CD14-positive monocyte (primary cell): ENCODE measurements around the gene RYK. TPM values are rescaled to one million over a fixed set of nuclear protein-coding genes. Genes with fewer than 3 reads are reported as not detected.
A peak's percentile ranks its signal among the peaks of the same experiment; 100 is the strongest.

ENCODE experiments used
- DNase-seq, 3 donors: peaks; one replicate each; pipeline ENCODE4 v3.0.0-alpha.2; 2011 to 2022
- H2AFZ ChIP-seq: 2 replicates; pipeline ENCODE4 v1.6.0; 2012; ENCODE audit warnings: mild to moderate bottlenecking, low read depth, low read length, inconsistent platforms; ENCODE audit not compliant: insufficient read depth, poor library complexity, severe bottlenecking
- H3K27ac ChIP-seq, 2 donors: 1 replicate in 1 of 2; 2 replicates in 1 of 2; pipeline ENCODE4 v1.5.1; 2012 to 2013; ENCODE audit warnings: low read length in 2 of 2, control low read depth in 1 of 2, inconsistent platforms in 1 of 2, low read depth in 1 of 2, mild to moderate bottlenecking in 1 of 2
- H3K27me3 ChIP-seq, 2 donors: one replicate each; pipeline versions ENCODE4 v1.6.0 to v1.6.1; 2011 to 2013; ENCODE audit warnings: low read length in 2 of 2; ENCODE audit not compliant: control insufficient read depth in 2 of 2, insufficient read depth in 2 of 2
- H3K36me3 ChIP-seq, 2 donors: replicated peaks in 1 of 2; 1 replicate in 1 of 2; 2 replicates in 1 of 2; pipeline versions ENCODE4 v1.5.1 to v1.6.1; 2012 to 2013; ENCODE audit warnings: low read length in 2 of 2, control low read depth in 1 of 2, inconsistent platforms in 1 of 2, mild to moderate bottlenecking in 1 of 2; ENCODE audit not compliant: insufficient read depth in 2 of 2, control insufficient read depth in 1 of 2
- H3K4me1 ChIP-seq, 2 donors: 1 replicate in 1 of 2; 2 replicates in 1 of 2; pipeline versions ENCODE4 v1.5.1 to v1.6.1; 2012 to 2013; ENCODE audit warnings: low read length in 2 of 2, control low read depth in 1 of 2, inconsistent platforms in 1 of 2, mild to moderate bottlenecking in 1 of 2, moderate library complexity in 1 of 2; ENCODE audit not compliant: insufficient read depth in 2 of 2, control insufficient read depth in 1 of 2
- H3K4me2 ChIP-seq: replicated peaks from 2 replicates; pipeline ENCODE3; 2012; ENCODE audit warnings: low read length, moderate library complexity, mild to moderate bottlenecking; ENCODE audit not compliant: poor library complexity, severe bottlenecking; ENCODE audit errors: extremely low read depth
- H3K4me3 ChIP-seq, 3 experiments: fragments of 200-600 bp in 1 of 3; sonication (generic) in 1 of 3; replicated peaks in 1 of 3; 1 replicate in 2 of 3; 2 replicates in 1 of 3; pipeline ENCODE4 v1.5.1; 2011 to 2013; ENCODE audit warnings: low read length in 3 of 3, mild to moderate bottlenecking in 3 of 3, control low read depth in 2 of 3, low read depth in 2 of 3, inconsistent platforms in 1 of 3, moderate library complexity in 1 of 3
- H3K79me2 ChIP-seq: 2 replicates; pipeline ENCODE4 v1.6.0; 2012; ENCODE audit warnings: mild to moderate bottlenecking, control low read depth, inconsistent platforms, low read length, moderate library complexity; ENCODE audit not compliant: insufficient read depth
- H3K9ac ChIP-seq: 2 replicates; pipeline ENCODE4 v1.6.0; 2017; ENCODE audit warnings: low read length, mild to moderate bottlenecking; ENCODE audit not compliant: insufficient read depth, poor library complexity, severe bottlenecking
- H3K9me3 ChIP-seq, 2 donors: replicated peaks in 1 of 2; 1 replicate in 1 of 2; 2 replicates in 1 of 2; pipeline versions ENCODE4 v1.5.1 to v1.6.1; 2012 to 2013; ENCODE audit warnings: low read length in 2 of 2, control low read depth in 1 of 2; ENCODE audit not compliant: control insufficient read depth in 1 of 2, insufficient read depth in 1 of 2
- H4K20me1 ChIP-seq: 2 replicates; pipeline ENCODE4 v1.6.0; 2012; ENCODE audit warnings: mild to moderate bottlenecking, low read length, control low read depth, moderate library complexity; ENCODE audit not compliant: insufficient read depth
- H3K27ac Mint-ChIP-seq, 7 donors: one replicate each; pipeline ENCODE4 v1.8.0; 2020; ENCODE audit warnings: mild to moderate bottlenecking in 7 of 7, mixed read lengths in 7 of 7, moderate library complexity in 6 of 7, inconsistent platforms in 2 of 7
- H3K27me3 Mint-ChIP-seq, 3 donors: one replicate each; pipeline ENCODE4 v1.8.0; 2021 to 2022; ENCODE audit warnings: low read depth in 3 of 3, mild to moderate bottlenecking in 3 of 3, mixed read lengths in 3 of 3, moderate library complexity in 3 of 3, inconsistent platforms in 1 of 3
- H3K36me3 Mint-ChIP-seq, 2 donors: one replicate each; pipeline ENCODE4 v1.8.0; 2020; ENCODE audit warnings: mixed read lengths in 2 of 2, inconsistent platforms in 1 of 2, mild to moderate bottlenecking in 1 of 2
- H3K4me1 Mint-ChIP-seq: one replicate; pipeline ENCODE4 v1.8.0; 2020; ENCODE audit warnings: mild to moderate bottlenecking, mixed read lengths
- H3K4me3 Mint-ChIP-seq, 2 donors: one replicate each; pipeline ENCODE4 v1.8.0; 2020; ENCODE audit warnings: mild to moderate bottlenecking in 2 of 2, mixed read lengths in 2 of 2, moderate library complexity in 1 of 2
- H3K9me3 Mint-ChIP-seq, 7 donors: one replicate each; pipeline ENCODE4 v1.8.0; 2020 to 2022; ENCODE audit warnings: mixed read lengths in 7 of 7, mild to moderate bottlenecking in 6 of 7, moderate library complexity in 6 of 7, inconsistent platforms in 2 of 7
- WGBS: methylation state at CpG from one replicate; pipeline ENCODE4 v1.1.5; 2013; ENCODE audit warnings: missing lambda C conversion rate; ENCODE audit not compliant: insufficient coverage; 5-methylcytosine and 5-hydroxymethylcytosine counted together
- intact Hi-C, 2 donors: fragments of 100-400 bp; cut with micrococcal nuclease; formaldehyde crosslinking; loops; one replicate each; pipeline versions ENCODE4 v1.15.0 to v1.15.1; 2023
- polyA minus RNA-seq: library from RNA; depleted of rRNA, polyadenylated mRNA; stranded (reverse); fragments of >200 nt; gene quantifications from 2 replicates; pipeline ENCODE4 v1.2.3, GENCODE V29; 2012
- polyA plus RNA-seq, 3 donors: library from polyadenylated mRNA; depleted of rRNA in 1 of 3; unstranded in 2 of 3; stranded (reverse) in 1 of 3; fragments of 300-500 nt in 2 of 3; fragments of >200 nt in 1 of 3; fragmentation: Illumina TruSeq in 2 of 3; gene quantifications; 1 replicate in 2 of 3; 2 replicates in 1 of 3; pipeline ENCODE4 v1.2.3, GENCODE V29; 2012 to 2021
- total RNA-seq, 12 experiments: library from RNA in 1 of 12; stranded (reverse) in 1 of 12; fragments of 120-200 nt in 1 of 12; gene quantifications; one replicate each; pipeline ENCODE4 v1.2.4 and lab custom pipeline; 2013 to 2026; ENCODE audit warnings: mixed read lengths in 6 of 12, inconsistent platforms in 1 of 12
- TF ChIP-seq, protein P1 (sequence below): fragments of 200-600 bp; IDR thresholded peaks from one replicate; pipeline ENCODE4 v1.8.0; 2022; ENCODE audit warnings: antibody characterized with exemption, mild to moderate bottlenecking

Gene RYK
- 29.3 TPM for total RNA-seq (2013)
- 10 to 100 TPM in 1 of 3 donors, 1 to 10 TPM in 2; 3.5 to 14.2 (median 5.0) TPM for polyA plus RNA-seq
- polyA minus RNA-seq, result 11.2 and 18.4 TPM in 2 replicates
- total RNA-seq (lab: John Stamatoyannopoulos, UW), result 19.1 to 52.7 (median 35.0) reads per million in 11 experiments

DNA sequence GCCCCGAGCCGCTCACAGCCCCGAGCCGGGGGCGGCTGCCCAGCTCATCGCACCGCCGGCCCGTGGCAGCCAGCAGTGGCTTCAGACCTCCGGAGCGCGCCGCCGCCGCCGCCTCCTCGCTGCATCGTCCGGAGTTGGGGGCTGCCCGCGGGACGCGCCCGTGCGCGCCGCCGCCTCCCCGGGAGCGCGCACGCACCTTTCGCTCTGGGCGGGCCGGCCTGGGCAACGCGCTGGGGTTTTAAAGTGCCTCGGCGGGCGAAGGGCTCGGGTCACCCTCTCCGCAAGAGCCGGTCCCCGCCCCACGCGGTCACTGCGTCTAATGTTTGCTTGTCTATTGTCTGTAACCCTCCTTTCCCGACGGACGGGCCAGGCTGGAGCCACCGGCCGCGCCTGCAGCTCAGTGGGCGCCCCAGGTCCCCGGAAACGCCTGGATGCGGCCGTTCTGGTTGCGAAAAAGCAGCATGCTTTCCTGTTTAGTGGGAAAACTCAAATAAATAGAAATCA is at the start of gene RYK:
Gene RYK (minus strand): TSS at position 143 of the 504 bp plus-strand sequence. CDS start 205 bp downstream, outside the sequence.
- WGBS, result 0% methylated on average over 53 of the region's 59 CpGs
- H3K36me3 ChIP-seq, result no peaks in the 10 kb centered on the region
- TF ChIP-seq, protein P1, sequence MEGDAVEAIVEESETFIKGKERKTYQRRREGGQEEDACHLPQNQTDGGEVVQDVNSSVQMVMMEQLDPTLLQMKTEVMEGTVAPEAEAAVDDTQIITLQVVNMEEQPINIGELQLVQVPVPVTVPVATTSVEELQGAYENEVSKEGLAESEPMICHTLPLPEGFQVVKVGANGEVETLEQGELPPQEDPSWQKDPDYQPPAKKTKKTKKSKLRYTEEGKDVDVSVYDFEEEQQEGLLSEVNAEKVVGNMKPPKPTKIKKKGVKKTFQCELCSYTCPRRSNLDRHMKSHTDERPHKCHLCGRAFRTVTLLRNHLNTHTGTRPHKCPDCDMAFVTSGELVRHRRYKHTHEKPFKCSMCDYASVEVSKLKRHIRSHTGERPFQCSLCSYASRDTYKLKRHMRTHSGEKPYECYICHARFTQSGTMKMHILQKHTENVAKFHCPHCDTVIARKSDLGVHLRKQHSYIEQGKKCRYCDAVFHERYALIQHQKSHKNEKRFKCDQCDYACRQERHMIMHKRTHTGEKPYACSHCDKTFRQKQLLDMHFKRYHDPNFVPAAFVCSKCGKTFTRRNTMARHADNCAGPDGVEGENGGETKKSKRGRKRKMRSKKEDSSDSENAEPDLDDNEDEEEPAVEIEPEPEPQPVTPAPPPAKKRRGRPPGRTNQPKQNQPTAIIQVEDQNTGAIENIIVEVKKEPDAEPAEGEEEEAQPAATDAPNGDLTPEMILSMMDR, result no peak
- H3K4me1 Mint-ChIP-seq, result peaks cover 53% of the 10 kb centered on the region
- peak within 1 kb of the TSS; percentile 90 for H2AFZ ChIP-seq
- H3K27me3 Mint-ChIP-seq, result peaks cover 3 to 9% (median 8%) of the 10 kb centered on the region in 3 donors
- peak within 1 kb of the TSS; percentile 95 to 98 for H3K4me3 Mint-ChIP-seq
- peak within 1 kb of the TSS; percentile 47 to 70 for H3K27ac ChIP-seq
- peak within 1 kb of the TSS; percentile 69 to 96 (median 87) for H3K4me3 ChIP-seq
- no peaks in the 10 kb centered on the region for H3K36me3 Mint-ChIP-seq
- peak within 1 kb of the TSS; percentile 72 for H3K9ac ChIP-seq
- peaks cover 15% of the 10 kb centered on the region for H3K79me2 ChIP-seq
- peaks cover 25 to 40% of the 10 kb centered on the region in 2 donors for H3K4me1 ChIP-seq
- H3K4me2 ChIP-seq, result peak within 1 kb of the TSS; percentile 75
- H3K9me3 ChIP-seq, result no peaks in the 10 kb centered on the region
- H3K27ac Mint-ChIP-seq, result peak within 1 kb of the TSS in 6 of 7 donors; percentile 67 to 88 (median 83)
- peak; percentile 49 to 62 (median 61) for DNase-seq
- peaks cover 0 to 3% (median 0%) of the 10 kb centered on the region in 7 donors for H3K9me3 Mint-ChIP-seq
- H4K20me1 ChIP-seq, result peaks cover 29% of the 10 kb centered on the region
- intact Hi-C loops, result no loop called here
- H3K27me3 ChIP-seq, result no peaks in the 10 kb centered on the region

- DNase-seq, result no peak
- Histone ChIP-seq H3K27me3 (peaks cover 10% of the 10 kb centered on the region in 2 donors), H4K20me1 (no peaks in the 10 kb centered on the region), H3K4me2 (no peak overlapping the region), H3K36me3 (no peaks in the 10 kb centered on the region), H3K9ac (no peak overlapping the region), H3K79me2 (no peaks in the 10 kb centered on the region), H3K9me3 (no peaks in the 10 kb centered on the region), H3K4me1 (no peaks in the 10 kb centered on the region), H2AFZ (no peak overlapping the region), H3K4me3 (no peak overlapping the region), H3K27ac (no peak overlapping the region)
- no CpG with 5 or more reads among the region's 1 CpG for WGBS
- Mint-ChIP-seq H3K36me3 (no peaks in the 10 kb centered on the region), H3K27ac (no peak overlapping the region), H3K4me3 (no peak overlapping the region), H3K27me3 (peaks cover 6 to 36% (median 17%) of the 10 kb centered on the region in 3 donors), H3K9me3 (peaks cover 0 to 3% (median 0%) of the 10 kb centered on the region in 7 donors), H3K4me1 (no peaks in the 10 kb centered on the region)
- intact Hi-C loops, result no loop called here
- TF ChIP-seq, protein P1, result no peak
Measured at GRCh38 chr3:134299888-134300206, 49.2 kb upstream of the RYK start.
